ENCODE results near the gene NPAS1.
"Not testable (repeated sequence)": the region's sequence is repeated elsewhere in the genome, so short reads cannot be mapped to it uniquely, and the experiment has no call there.

NPAS1 gene

DNA sequence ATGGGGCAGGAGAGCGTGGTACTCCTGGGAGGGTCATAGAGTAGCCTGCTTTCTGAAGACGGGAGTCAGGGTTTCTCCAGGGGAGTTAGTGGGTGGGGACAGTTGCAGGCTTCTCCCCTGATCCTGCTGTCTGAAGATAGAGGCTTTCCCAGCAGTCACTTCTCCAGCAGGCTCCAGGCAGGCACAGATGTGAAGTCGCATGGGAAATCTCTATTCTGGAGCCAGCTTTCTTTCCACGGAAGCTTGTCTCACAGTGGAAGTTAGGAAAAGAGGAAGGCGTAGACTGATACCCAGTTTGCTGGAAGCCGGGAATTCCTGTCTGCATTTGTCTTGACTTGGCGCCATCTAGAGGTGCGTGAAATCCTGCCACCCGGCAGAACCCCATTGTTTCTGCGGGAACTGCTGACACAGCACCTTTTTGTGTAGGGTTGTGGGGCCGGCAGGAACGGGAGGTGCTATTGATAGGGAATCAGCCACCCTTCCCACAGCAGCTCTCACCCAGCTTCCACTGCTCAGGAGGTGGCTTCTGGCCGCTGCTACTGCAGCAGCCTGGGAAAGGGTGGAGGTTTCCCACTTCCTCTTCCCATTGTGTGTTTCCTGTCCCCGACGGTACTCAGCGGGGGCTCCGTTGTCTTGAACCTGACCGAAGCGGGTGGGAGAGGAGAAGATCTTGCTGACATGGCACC is 28.5 kb upstream of the NPAS1 start:
- DNase-seq (ENCODE audit: low read depth in 4 of 4, low spot score in 1 of 4): peak; percentile 27 to 53 (median 40)

- no peak for DNase-seq (ENCODE audit: low read depth in 4 of 4, low spot score in 1 of 4)
These were observed 26.7 kb upstream of the NPAS1 start for GRCh38 chr19:46992699-46993535.

DNA sequence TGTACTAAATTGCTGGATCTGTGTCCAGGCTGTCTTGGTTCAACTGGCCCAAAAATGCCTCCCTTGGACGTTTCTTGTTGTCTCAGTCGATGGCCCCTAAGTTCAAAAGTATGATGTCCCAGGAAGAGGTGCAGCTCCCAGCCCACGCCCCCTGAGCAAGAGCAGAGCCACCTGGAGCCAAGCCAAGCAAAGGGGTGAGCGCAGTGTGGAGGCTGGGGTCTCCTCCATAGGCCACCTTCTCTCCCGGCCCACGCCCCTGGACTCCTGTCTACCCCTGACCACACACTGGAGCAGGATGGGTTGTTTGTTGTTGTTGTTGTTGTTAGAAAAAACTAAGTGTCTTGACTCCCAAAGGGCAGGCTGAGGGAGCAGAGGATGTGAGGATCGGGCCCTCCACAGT is 26.0 kb upstream of the NPAS1 start:
- no peak for DNase-seq (ENCODE audit: low read depth in 4 of 4, low spot score in 1 of 4)

DNA sequence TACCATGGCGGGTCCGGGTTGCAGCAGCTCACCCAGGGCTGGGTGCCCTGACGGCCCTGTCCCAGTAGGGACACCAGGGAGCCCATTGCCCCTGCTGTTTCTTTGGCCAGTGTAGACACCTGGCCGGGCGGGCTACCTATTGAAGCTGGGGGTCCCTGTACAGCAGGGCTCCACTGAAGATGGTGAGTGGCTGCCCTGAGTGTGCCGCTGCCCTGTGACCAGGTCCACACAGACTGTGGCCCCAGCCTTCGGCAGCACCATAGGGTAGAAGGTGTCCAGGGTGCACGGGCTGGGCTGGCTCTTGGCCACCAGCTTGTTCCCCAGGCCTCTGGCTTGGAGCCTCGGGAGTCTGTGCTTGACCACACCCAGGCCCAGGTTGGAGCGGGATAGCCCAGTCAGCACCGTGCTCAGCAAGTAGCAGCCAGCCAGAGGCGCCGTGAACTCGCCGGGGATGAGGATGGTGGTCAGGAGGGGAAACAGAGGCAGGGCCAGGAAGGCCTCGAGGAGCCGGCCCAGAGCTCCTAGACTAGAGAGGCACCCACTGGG is 25.4 kb upstream of the NPAS1 start:
- DNase-seq (ENCODE audit: low read depth in 4 of 4, low spot score in 1 of 4): no peak

DNA sequence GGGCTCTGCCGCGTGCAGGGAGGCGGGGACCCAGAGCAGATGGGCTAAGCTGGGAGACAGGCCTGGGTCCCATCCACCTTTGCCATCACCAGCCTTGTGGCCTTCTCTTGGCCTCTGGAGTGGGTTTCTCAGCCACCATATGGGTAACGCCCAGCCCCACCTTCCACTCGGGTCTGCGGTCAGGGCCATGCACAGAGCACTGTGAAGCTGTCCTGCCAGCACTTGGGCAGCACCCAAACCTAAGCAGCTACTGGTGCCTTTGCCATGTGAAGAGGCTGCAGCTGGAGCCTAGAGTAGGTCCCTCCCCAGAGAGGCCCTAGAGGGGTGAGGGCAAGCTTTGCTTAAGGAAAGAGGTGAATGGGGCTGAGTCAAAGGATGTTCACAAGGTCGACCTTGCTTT is 24.1 kb upstream of the NPAS1 start:
- no peak for DNase-seq (ENCODE audit: low read depth in 4 of 4, low spot score in 1 of 4)

DNA sequence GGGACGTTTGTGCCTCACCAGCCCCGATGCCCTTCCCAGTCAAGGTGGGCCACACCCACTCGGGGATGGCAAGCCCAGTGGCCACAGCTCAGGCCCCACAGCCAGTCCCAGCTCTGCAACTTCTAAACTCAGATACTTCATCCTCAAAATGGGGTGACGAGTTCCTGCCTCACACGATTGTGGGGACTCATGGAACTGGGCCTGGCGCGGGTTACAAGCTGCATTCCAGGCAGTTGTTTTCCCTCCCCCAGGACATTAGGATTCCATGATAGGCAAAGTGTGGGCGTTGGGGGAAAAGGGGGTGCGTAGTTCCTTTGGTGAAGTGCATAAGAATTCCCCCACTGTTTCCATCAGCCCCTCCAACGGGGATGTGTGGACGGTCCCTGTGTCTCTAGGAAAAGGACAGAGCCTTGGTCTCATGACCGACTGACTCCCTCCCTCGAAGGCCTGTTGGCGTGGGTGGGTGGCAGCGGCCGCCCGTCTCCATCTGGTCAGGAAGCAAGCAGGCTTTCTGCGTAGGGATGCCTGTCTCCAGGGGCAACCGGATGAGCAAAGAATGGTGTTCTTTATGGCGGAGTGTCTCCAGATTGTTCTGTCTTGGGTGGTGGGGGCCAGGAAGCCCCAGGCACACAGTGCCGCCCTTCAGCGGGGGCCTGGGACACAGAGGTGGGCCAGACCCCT is 21.1 kb upstream of the NPAS1 start:
- DNase-seq (ENCODE audit: low read depth in 4 of 4, low spot score in 1 of 4): no peak

GRCh38 chr19:46999377-46999776 is 20.3 kb upstream of the NPAS1 start:
- no peak for DNase-seq (ENCODE audit: low read depth in 4 of 4, low spot score in 1 of 4)

GRCh38 chr19:46999878-47000277 is 19.8 kb upstream of the NPAS1 start:
- DNase-seq (ENCODE audit: low read depth in 4 of 4, low spot score in 1 of 4): no peak

DNA sequence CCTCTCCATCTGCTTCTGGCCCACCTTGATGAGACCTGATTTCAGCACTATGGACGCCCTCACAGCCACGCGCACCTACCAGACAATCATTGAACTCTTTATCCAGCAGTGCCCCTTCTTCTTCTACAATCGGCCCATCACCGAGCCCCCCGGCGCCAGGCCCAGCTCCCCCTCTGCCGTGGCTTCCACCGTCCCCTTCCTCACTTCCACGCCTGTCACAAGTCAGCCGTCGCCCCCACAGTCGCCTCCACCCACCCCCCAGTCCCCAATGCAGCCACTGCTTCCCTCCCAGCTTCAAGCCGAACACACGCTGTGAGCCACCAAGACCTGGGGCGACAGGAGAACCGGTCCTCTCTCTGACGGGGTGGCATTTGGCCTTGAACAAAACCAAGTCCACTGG is 19.3 kb upstream of the NPAS1 start:
- no peak for DNase-seq (ENCODE audit: low read depth in 4 of 4, low spot score in 1 of 4)

- no peak for DNase-seq (ENCODE audit: low read depth in 4 of 4, low spot score in 1 of 4)
These were observed 18.1 kb upstream of the NPAS1 start for GRCh38 chr19:47001584-47001983.

DNA sequence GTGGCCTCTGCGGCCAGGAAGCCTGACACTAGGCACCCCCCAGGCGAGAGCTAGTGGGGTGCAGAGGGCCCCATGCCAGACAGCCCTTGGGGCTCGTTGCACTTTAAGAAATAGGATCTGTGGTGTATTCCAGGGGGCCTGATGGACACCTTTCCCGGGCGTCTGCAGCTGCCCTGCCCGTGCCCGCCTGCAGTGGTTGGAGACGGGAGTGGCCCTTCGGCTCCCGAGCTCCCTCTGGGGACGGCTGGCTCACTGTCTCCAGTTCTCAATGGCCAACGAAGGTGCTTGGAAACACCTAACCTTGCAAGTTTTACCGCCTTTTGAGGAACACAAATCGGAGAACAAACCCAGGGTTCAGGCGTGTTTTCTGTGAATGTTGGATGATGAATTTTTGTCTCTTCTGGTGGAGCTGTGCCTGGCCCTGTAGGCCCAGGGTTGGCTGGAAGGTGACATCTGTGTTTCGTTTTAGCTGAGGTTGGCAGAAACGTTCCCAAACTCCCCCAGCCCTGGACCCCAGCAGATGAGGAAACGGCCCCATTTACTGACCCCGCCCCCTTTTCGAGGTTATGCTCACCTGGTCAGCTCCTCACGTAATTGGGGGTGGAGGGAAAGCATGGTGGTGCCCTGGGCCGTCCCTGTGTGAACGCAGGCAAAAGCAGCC is 17.4 kb upstream of the NPAS1 start:
- no peak for DNase-seq (ENCODE audit: low read depth in 4 of 4, low spot score in 1 of 4)

DNA sequence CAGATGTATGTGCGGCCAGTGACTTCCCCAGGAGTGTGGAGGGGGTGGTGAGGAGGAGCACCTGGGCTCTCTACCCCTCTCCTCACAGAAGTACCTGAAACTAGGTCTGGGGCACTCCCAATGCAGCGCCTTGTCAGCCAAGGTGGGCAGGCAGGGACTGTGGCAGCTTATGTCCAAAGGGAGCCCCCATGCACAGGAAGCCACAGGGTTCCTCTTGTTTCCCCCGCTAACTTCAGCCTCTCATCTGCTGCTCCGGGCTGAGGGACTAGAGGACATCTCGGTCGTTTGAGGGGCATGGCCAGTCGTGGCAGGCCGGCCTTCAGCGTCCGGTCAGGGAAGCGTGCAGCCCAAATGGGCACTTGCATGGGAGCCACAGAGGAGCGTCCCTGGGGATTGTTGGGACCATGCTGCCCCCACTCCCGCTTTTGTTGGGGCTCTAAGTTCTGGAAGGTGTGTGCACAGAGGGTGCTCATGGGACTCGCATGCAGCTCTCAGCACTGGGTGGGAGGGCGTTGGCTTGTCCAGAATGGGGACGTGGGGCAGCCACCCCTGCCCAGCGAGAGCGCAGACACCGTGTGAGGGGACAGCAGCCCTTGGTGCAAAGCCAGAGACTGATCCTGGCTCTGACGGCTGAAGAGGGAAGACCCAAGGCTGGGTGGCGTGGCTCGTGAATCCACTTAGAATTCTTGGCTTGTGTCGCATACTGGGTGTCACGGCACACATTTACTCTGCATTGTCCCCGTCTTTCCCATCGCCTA is 16.6 kb upstream of the NPAS1 start:
- no peak for DNase-seq (ENCODE audit: low read depth in 4 of 4, low spot score in 1 of 4)

DNA sequence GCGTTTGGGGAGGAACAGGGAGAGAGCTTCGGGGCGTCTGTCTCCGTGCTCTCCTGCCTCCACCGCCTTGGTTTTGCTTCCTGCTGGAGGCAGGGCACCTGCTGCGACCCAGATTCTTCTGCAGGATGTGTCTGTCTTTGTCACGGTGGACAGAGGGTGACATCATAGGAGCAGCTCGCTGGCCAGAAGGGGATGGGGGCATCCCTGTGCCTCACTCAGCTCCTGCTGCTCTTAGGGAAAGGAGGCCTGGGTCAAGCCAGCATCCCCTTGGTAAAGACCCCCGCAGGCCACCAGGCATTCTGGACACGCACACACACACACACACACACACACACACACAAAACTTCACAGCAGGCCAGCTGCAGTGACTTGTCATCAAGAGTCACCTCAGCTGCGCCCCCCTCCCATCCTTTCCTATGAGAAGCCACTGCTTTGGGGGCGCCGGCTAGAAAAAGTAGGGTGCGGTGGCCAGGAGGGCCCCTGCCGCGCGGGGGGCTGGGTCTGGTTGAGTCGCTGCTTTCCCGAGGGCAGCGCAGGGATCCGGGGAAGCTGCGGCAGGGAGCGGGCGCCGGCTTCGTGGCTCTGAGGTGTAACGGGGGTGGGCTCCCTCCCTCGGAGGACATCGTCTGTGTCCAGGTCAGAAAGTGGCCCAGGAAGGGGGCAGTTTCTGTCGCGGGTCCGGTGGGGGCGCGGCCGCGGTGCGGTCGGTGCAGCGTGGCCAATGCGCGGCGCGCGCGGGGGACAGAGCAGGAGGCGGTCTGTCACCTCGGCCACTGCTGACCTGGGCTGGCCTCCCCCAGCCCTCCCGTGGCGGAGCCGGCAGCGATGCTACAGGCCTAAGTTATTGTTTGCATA is 15.8 kb upstream of the NPAS1 start:
- DNase-seq (ENCODE audit: low read depth in 4 of 4, low spot score in 1 of 4): no peak

- no peak for DNase-seq (ENCODE audit: low read depth in 4 of 4, low spot score in 1 of 4)
These were observed 14.4 kb upstream of the NPAS1 start for GRCh38 chr19:47005164-47005641.

DNA sequence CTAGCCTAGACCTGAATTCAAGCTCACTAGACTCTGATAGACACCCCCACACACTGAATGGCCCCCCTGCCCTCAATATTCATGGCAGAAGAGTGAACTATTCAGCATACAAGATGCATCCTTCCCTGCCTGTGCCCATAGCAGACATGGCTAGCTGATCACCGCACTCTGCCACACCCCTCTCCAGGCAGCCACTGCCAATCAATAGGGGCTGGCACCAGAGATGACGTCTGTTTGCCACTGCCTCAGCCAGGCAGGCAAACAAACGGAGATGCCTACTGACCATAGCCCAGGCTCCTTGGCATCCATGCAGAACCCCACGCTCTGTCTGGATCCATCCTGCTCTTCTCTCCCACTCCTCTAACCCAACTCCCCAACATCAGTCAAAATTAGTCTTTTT is 13.8 kb upstream of the NPAS1 start:
- DNase-seq (ENCODE audit: low read depth in 4 of 4, low spot score in 1 of 4): no peak

GRCh38 chr19:47006496-47006895 is 13.1 kb upstream of the NPAS1 start:
- no peak for DNase-seq (ENCODE audit: low read depth in 4 of 4, low spot score in 1 of 4)

- DNase-seq (ENCODE audit: low read depth in 4 of 4, low spot score in 1 of 4): not testable (repeated sequence)
These were observed 9.1 kb upstream of the NPAS1 start for GRCh38 chr19:47010549-47010948.

DNA sequence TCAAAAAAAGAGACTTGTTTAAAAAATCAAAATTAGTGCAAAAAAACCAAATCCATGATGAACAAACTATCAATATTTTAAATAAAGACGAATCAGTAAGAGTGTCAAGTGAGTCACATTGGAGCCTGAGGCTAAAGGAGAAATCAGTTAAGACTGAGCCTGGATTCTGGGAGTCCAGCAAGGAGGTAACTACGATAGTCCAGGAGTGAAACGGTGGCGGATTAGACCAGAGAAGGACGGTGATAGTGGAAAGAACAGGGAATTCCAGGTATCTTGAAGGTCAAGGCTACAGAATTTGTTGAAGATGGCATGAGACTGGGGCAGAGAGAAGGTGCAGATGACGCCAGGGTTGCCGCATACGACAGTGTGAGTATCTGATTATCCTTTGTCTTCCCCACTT is 7.0 kb upstream of the NPAS1 start:
- no peak for DNase-seq (ENCODE audit: low read depth in 4 of 4, low spot score in 1 of 4)

DNA sequence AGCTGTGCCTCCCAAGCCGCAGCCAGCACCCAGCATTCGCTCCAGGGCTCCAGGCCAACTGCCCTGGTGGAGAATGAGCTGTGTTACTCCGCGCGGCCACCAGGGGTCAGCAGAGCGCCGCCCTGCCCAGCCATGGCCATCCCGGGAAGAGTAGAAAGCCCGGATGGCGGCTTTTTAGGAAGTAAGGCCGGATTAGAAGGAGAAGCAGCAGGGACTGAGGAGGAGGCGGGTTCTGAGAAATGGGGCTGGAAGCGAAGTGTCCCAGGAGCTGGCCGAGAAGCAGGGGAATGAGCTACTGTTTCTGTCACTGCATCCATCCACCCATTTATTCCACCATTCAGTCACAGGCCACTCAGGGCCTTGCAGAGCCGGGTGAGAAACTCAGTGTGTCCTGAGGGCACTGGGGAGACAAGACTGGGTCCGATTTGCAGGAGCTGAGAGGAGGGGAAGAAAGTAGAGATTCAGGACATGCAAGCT is 6.6 kb upstream of the NPAS1 start:
- DNase-seq (ENCODE audit: low read depth in 4 of 4, low spot score in 1 of 4): peak in 3 of 4 experiments; percentile 38 to 58 (median 47)
